Activated T-helper 17 cell treated with anti-CD3 and anti-CD28 coated beads, Interleukin-2, amount 50 U/mL, for 72 hours (primary cell): ENCODE measurements around the gene SIRT5. TPM values are rescaled to one million over a fixed set of nuclear protein-coding genes. Genes with fewer than 3 reads are reported as not detected.
A peak's percentile ranks its signal among the peaks of the same experiment; 100 is the strongest.

ENCODE experiments used
- ATAC-seq: fragments of 150-1000 bp; cut with Tn5 transposase; replicated peaks from 2 replicates; pipeline ENCODE4 v1.10.0; 2021; ENCODE audit warnings: mild to moderate bottlenecking, moderate library complexity
- H3K27ac Mint-ChIP-seq: one replicate; pipeline ENCODE4 v1.8.0; 2022; ENCODE audit warnings: mixed read lengths
- H3K27me3 Mint-ChIP-seq: one replicate; pipeline ENCODE4 v1.8.0; 2022; ENCODE audit warnings: mixed read lengths
- H3K36me3 Mint-ChIP-seq: one replicate; pipeline ENCODE4 v1.8.0; 2022; ENCODE audit warnings: low read depth, mild to moderate bottlenecking, mixed read lengths
- H3K4me1 Mint-ChIP-seq: one replicate; pipeline ENCODE4 v1.8.0; 2022; ENCODE audit warnings: mixed read lengths
- H3K4me3 Mint-ChIP-seq: one replicate; pipeline ENCODE4 v1.8.0; 2022; ENCODE audit warnings: mild to moderate bottlenecking, mixed read lengths
- H3K9me3 Mint-ChIP-seq: one replicate; pipeline ENCODE4 v1.8.0; 2022; ENCODE audit warnings: mixed read lengths
- total RNA-seq, 2 donors: library from RNA; stranded (reverse); gene quantifications; one replicate each; pipeline ENCODE4 v1.2.3, GENCODE V29; 2022

SIRT5 gene
- total RNA-seq, 2 donors from 2014 or later: 6.6 to 8.9 TPM

DNA sequence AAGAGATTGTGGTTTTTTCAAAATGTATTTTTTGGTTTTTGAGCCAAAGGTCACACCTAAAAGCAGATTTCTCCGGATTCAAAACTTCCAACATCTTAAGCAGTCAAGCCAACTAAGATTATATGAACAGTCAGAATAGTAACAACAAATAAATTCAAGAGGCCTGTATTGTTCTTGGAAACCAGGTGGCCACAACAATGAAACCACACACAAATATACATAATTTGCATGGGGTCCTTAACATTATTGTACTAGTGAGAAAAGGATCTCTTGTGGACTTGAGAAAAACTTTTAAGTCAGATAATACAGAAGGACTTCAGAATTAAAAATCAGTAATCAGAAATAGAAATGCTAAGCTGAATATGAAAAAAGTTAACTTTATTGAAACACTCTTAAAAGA, 81.3 kb downstream of the SIRT5 start:
- no peaks in the 10 kb centered on the region for H3K9me3 Mint-ChIP-seq
- peaks cover 16% of the 10 kb centered on the region for H3K4me1 Mint-ChIP-seq
- ATAC-seq: no peak
- H3K27me3 Mint-ChIP-seq: no peaks in the 10 kb centered on the region
- peaks cover 49% of the 10 kb centered on the region for H3K36me3 Mint-ChIP-seq
- no peak overlapping the region for H3K27ac Mint-ChIP-seq
- no peak overlapping the region for H3K4me3 Mint-ChIP-seq

GRCh38 chr6:13660273-13660672, 85.9 kb downstream of the SIRT5 start:
- Mint-ChIP-seq H3K27ac (no peak overlapping the region), H3K27me3 (no peaks in the 10 kb centered on the region), H3K4me1 (peaks cover 50% of the 10 kb centered on the region), H3K36me3 (peaks cover 16% of the 10 kb centered on the region), H3K9me3 (no peaks in the 10 kb centered on the region), H3K4me3 (no peak overlapping the region)
- ATAC-seq: no peak

GRCh38 chr6:13660893-13661292, 86.5 kb downstream of the SIRT5 start:
- H3K4me1 Mint-ChIP-seq: peaks cover 53% of the 10 kb centered on the region
- H3K9me3 Mint-ChIP-seq: no peaks in the 10 kb centered on the region
- H3K27me3 Mint-ChIP-seq: no peaks in the 10 kb centered on the region
- peaks cover 12% of the 10 kb centered on the region for H3K36me3 Mint-ChIP-seq
- ATAC-seq: no peak
- H3K27ac Mint-ChIP-seq: peak overlapping the region; percentile 6
- peak overlapping the region; percentile 12 for H3K4me3 Mint-ChIP-seq

DNA sequence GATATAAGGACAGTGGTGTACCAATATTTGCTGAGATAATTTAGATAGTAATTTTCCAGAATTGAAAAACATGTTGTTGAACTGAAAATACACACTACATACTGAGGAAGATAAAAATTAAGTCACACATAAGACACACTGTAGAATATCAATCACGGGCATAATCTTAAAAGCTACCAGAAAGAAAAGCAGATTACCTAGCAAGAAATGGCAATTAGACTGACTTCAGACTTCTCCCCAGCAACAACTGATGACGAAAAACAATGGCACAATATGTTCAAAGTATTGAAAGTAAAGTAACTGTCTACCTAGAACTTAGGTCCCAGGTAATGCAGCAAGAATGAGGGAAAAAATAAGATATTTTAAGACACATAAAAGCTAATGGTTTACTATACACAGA, 87.2 kb downstream of the SIRT5 start:
- H3K36me3 Mint-ChIP-seq: peaks cover 6% of the 10 kb centered on the region
- H3K4me1 Mint-ChIP-seq: peaks cover 56% of the 10 kb centered on the region
- H3K9me3 Mint-ChIP-seq: no peaks in the 10 kb centered on the region
- H3K27me3 Mint-ChIP-seq: no peaks in the 10 kb centered on the region
- no peak overlapping the region for H3K27ac Mint-ChIP-seq
- peak overlapping the region; percentile 44 for H3K4me3 Mint-ChIP-seq
- no peak for ATAC-seq

- no peaks in the 10 kb centered on the region for H3K9me3 Mint-ChIP-seq
- no peak overlapping the region for H3K27ac Mint-ChIP-seq
- H3K36me3 Mint-ChIP-seq: no peaks in the 10 kb centered on the region
- ATAC-seq: no peak
- peaks cover 65% of the 10 kb centered on the region for H3K4me1 Mint-ChIP-seq
- H3K4me3 Mint-ChIP-seq: peak overlapping the region; percentile 44
- H3K27me3 Mint-ChIP-seq: no peaks in the 10 kb centered on the region
These were observed 88.4 kb downstream of the SIRT5 start for GRCh38 chr6:13662651-13663334.

DNA sequence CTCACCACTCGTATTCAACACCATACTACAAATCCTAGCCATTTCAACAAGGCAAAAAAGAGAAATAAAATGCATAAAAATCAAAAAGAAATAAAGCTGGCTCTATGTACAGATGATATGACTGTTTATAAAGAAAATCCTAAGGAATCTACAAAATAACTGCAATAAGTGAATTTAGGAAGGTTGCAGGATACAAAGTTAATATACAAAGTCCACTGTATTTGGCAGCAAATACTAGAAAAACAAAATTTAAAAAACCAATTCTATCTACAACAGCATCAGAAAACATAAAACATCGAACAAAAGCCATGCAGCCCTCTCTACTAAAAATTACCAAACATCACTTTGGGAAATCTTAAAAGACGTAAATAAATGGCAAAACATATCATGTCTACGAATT, 89.6 kb downstream of the SIRT5 start:
- H3K9me3 Mint-ChIP-seq: no peaks in the 10 kb centered on the region
- H3K27ac Mint-ChIP-seq: no peak overlapping the region
- ATAC-seq: no peak
- peaks cover 76% of the 10 kb centered on the region for H3K4me1 Mint-ChIP-seq
- no peaks in the 10 kb centered on the region for H3K27me3 Mint-ChIP-seq
- peak overlapping the region; percentile 44 for H3K4me3 Mint-ChIP-seq
- H3K36me3 Mint-ChIP-seq: no peaks in the 10 kb centered on the region

Other genes with a start within 250 kb of the SIRT5 start
- 10 to 100 TPM in 1 of 2 donors, 1 to 10 TPM in 1; 9.6 to 16.2 TPM for gene TBC1D7, start 246.1 kb upstream of the SIRT5 start, total RNA-seq
- 1 to 10 TPM; 1.1 to 2.1 TPM for gene GFOD1, start 87.0 kb upstream of the SIRT5 start, total RNA-seq
- 10 to 100 TPM; 50.4 to 92.5 TPM for gene NOL7, start 40.7 kb downstream of the SIRT5 start, total RNA-seq
- gene RANBP9, start 137.2 kb downstream of the SIRT5 start, total RNA-seq: 10 to 100 TPM; 57.3 to 68.2 TPM
- 10 to 100 TPM; 21.1 to 40.8 TPM for gene MCUR1, start 240.0 kb downstream of the SIRT5 start, total RNA-seq